SK-N-MC (cell line): ENCODE results near the gene SOBP.

Experiments used
- DNase-seq: peaks from one replicate; pipeline ENCODE4 v3.0.0-alpha.2; 2011; ENCODE audit warnings: low read depth, low spot score
- H3K27ac ChIP-seq: fragments of 200-600 bp; sonication (generic); 2 replicates; pipeline ENCODE4 v1.5.1; 2016; ENCODE audit warnings: mixed run types
- H3K36me3 ChIP-seq: fragments of 200-600 bp; sonication (generic); 2 replicates; pipeline ENCODE4 v1.6.1; 2017; ENCODE audit warnings: antibody characterized with exemption, low read length, mixed read lengths; ENCODE audit not compliant: insufficient read depth
- H3K4me3 ChIP-seq: fragments of 200-600 bp; sonication (generic); 2 replicates; pipeline ENCODE4 v1.5.1; 2016
- H3K9ac ChIP-seq: fragments of 200-600 bp; sonication (generic); 2 replicates; pipeline ENCODE4 v1.8.0; 2017; ENCODE audit warnings: mixed run types, mixed read lengths; ENCODE audit not compliant: insufficient read length
- H3K9me3 ChIP-seq: fragments of 200-600 bp; sonication (generic); 2 replicates; pipeline ENCODE4 v1.6.1; 2017; ENCODE audit warnings: low read depth, mild to moderate bottlenecking, antibody characterized with exemption, low read length, moderate library complexity, mixed read lengths
- EZH2 ChIP-seq: fragments of 200-600 bp; sonication (generic); IDR thresholded peaks from one replicate; pipeline ENCODE4 v1.6.1; 2017; ENCODE audit warnings: antibody characterized with exemption
- FOXP2 ChIP-seq: optimal IDR thresholded peaks from 2 replicates; pipeline ENCODE3; 2011; ENCODE audit warnings: mild to moderate bottlenecking, moderate library complexity; ENCODE audit not compliant: insufficient read depth; ENCODE audit errors: extremely low read length, control extremely low read depth
- POLR2AphosphoS5 ChIP-seq: IDR thresholded peaks from 2 replicates; pipeline ENCODE4 v1.6.1; 2012; ENCODE audit warnings: mild to moderate bottlenecking, low read depth, low read length, borderline replicate concordance

The SOBP gene

DNA sequence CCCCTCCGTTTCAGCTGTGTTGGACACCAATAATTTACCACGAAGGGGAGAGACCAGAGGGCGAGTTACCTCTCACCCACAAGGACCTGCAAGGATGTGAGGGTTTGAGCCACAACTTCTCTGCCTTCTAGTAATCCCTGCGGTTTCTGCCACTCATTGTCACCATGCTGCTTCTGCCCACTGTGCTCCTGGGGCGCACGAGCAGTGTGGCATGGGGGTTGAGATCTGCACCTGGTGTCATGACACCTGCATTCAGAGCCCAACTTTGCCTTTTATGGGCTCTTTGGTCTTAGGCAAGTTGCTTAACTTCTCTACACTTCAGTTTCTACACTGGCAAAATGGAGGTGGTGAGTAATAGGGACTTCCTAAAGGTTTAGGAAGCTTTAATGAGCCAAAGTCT, 84.9 kb downstream of the SOBP start:
- Histone ChIP-seq H3K9ac (no peak overlapping the region), H3K4me3 (no peak overlapping the region), H3K9me3 (no peaks in the 10 kb centered on the region), H3K36me3 (no peaks in the 10 kb centered on the region), H3K27ac (no peak overlapping the region)
- TF ChIP-seq POLR2AphosphoS5 (no peak), FOXP2 (no peak)
- DNase-seq, result no peak

DNA sequence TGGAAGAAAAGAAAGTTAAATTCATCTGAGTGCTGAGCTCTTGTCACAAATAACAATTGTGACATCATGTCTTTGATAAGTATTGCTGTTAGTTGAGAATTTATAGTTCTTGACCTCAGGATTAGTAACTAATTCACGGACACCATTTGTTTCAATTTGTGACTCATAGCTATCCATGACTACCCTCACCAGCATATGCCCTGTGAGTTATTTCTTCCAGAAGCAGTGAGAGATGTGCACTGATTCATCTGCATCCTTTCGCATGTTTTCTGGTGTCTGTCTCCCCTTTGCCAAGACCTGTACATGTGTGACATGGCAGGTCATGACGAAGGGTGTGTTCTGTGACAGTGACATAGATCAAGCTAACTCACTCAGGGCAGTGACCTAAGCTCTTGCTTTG, 86.9 kb downstream of the SOBP start:
- Histone ChIP-seq H3K4me3 (no peak overlapping the region), H3K9ac (no peak overlapping the region), H3K36me3 (no peaks in the 10 kb centered on the region), H3K9me3 (no peaks in the 10 kb centered on the region), H3K27ac (no peak overlapping the region)
- no peak for TF ChIP-seq FOXP2
- no peak for TF ChIP-seq POLR2AphosphoS5
- no peak for TF ChIP-seq EZH2
- no peak for DNase-seq

DNA sequence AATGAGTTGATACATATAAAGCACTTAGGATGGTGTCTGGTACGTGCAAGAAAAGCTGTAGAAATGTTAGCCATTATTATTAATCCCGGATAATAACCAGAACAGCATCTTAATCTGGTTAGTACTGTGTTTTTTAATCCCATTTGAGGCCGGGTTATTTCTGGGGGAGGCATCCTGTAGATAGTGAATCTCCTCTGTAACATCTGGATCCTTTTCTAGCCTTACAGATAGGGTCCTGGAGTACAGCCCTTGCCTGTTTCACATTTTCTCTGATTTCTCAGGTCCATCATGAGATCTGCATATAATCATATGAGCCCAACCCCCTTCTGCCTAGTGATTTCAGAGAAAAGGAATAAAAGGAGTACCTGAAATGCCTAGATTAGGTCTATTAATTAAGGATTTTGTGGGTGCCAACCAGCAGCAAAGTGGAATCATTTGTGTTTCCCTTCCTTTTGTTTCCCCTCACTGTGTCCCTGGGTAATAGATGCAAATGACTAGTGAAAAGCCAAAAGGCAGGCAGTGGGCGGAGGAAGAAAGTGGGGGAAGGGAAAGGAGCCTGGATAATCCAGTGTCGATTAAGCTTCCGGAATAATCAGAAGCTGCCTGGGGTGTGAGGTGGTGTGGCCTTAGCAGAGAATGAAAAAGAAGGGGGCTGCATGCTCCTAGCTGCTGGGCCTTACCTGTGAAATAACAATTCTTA, 88.9 kb downstream of the SOBP start:
- H3K9ac ChIP-seq, result no peak overlapping the region
- no peak overlapping the region for H3K27ac ChIP-seq
- H3K4me3 ChIP-seq, result no peak overlapping the region
- TF ChIP-seq EZH2 (no peak), FOXP2 (no peak), POLR2AphosphoS5 (no peak)
- no peak for DNase-seq
- no peaks in the 10 kb centered on the region for H3K9me3 ChIP-seq
- H3K36me3 ChIP-seq, result no peaks in the 10 kb centered on the region

DNA sequence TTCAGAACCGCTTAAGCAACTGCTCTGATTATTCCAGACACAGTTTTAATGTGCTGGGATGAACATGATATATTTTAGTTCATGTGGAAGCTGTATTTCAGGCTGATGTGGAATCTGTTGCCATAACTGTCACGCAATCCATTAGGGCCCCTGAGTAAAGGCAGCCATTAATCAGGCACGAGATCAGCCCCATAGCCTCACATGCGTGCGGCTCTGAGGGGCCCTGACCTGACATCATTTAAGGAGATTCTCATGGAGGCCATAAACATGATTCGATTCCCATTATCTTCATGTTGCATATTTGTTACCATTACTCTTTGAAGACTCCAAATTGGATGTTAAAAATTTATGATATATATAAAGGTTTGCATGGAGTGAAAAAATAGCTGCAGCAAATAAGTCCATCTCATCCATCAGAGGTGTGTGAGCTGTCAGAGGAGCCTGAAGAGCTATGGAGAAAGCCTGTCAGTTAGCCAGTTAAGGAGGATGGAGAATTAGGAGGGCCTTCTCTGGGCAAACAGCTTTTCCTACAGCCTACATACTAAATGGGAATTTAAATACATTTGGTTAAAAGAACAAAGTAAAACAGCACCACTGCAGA, 89.6 kb downstream of the SOBP start:
- no peak for TF ChIP-seq POLR2AphosphoS5
- no peak for TF ChIP-seq FOXP2
- no peak for TF ChIP-seq EZH2
- H3K9me3 ChIP-seq, result no peaks in the 10 kb centered on the region
- no peak for DNase-seq
- H3K36me3 ChIP-seq, result no peaks in the 10 kb centered on the region
- no peak overlapping the region for H3K27ac ChIP-seq
- no peak overlapping the region for H3K9ac ChIP-seq
- no peak overlapping the region for H3K4me3 ChIP-seq

DNA sequence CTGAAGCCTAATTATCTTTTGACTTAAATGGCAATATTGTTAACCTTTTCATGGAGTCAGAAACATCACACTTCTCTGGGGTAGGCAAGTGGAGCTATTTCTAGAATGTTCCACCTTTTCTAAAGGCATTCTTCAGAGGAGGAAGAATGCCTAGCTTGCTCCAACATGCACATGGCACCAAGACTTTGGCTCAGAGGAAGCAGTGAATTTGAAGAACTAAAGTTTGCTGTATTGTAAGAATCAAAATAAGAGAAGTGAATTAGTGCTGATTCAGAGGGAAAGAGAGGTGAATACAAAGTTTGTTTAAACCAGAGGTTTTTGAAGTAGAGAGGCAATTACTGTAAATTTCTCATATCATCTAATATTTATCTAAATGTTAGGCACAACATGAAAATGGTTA, 92.2 kb downstream of the SOBP start:
- Histone ChIP-seq H3K9me3 (no peaks in the 10 kb centered on the region), H3K9ac (no peak overlapping the region), H3K27ac (no peak overlapping the region), H3K4me3 (no peak overlapping the region), H3K36me3 (no peaks in the 10 kb centered on the region)
- DNase-seq, result no peak
- TF ChIP-seq POLR2AphosphoS5 (no peak), FOXP2 (no peak), EZH2 (no peak)

DNA sequence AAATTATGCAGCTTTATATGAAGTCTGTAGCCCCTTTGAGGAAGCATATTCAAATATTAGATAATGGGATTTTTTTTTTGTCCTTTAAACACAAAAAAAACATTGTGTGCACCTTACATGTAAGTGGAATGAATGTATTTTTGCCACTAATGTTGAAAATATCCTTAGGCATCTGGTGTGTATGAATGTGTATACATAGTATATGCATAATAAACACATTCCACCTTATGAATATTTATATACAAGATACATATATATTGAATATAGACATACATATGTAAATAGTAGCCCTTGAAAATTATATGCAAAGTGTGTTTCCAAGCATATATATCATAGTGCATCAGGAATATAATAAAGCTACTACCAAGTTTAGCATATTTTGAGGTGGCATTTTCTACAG, 94.8 kb downstream of the SOBP start:
- no peak overlapping the region for H3K9ac ChIP-seq
- H3K27ac ChIP-seq, result peak overlapping the region; percentile 66; the same call in 1 of the 2 replicates
- no peaks in the 10 kb centered on the region for H3K9me3 ChIP-seq
- TF ChIP-seq POLR2AphosphoS5 (no peak), FOXP2 (peak; percentile 33)
- no peak for DNase-seq
- no peaks in the 10 kb centered on the region for H3K36me3 ChIP-seq
- H3K4me3 ChIP-seq, result 0 out of 2 replicates have a peak overlapping the region, but pooled peaks have one; percentile 25

DNA sequence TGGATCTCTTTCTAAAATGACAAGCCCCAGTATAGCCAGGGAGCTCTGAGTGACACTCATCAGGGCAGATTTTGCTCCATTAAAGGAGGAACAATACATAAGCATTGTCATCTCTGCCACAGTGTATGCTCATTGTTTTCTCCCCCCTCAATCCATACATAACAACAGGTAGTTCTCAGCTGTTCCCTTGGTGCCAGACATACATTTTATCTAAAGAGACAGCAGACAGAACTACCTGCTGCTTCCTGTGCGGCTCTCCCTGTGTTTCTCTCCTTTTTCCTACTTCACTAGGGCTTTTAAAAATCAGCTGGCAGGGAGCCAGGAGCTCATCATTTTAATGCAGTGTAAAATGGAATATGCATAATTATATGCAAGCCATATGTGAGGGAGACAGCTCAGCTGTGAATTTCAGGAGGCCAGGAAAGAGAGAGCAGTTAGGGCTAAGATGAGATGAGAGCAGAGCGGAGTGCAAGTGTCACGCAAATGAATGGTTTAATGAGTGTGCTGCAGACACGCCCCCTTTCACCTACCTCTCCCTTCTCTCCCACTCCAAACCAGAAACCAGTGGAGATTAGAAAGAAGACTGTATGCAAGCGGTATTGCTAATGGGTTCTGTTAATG, 96.0 kb downstream of the SOBP start:
- TF ChIP-seq FOXP2 (peak; percentile 75), EZH2 (no peak), POLR2AphosphoS5 (peak; percentile 49; the same call in 1 of the 2 replicates)
- DNase-seq, result peak; percentile 83
- Histone ChIP-seq H3K27ac (peak overlapping the region; percentile 67; the same call in 1 of the 2 replicates), H3K9ac (no peak overlapping the region), H3K9me3 (no peaks in the 10 kb centered on the region), H3K4me3 (peak overlapping the region; percentile 48), H3K36me3 (no peaks in the 10 kb centered on the region)

DNA sequence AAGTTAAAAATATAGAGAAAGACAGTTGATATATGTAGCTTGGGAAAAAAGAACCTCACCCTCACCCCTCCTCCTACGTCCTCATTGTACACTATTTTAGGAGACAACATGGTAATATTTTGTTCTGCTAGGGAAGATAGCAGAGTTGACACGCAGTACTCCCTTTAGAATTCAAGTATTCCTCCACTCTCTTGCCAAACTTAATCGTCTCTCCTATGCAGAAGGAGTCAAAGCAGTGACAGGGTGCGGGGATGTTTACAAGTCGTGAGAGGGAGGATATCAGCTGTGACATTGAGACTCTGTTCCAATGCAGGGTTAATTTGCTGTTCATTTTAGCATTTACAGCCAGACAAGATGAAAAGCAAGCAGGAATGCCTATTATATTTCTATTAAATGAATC, 97.5 kb downstream of the SOBP start:
- TF ChIP-seq POLR2AphosphoS5 (no peak), FOXP2 (no peak), EZH2 (no peak)
- no peaks in the 10 kb centered on the region for H3K9me3 ChIP-seq
- no peak overlapping the region for H3K9ac ChIP-seq
- H3K36me3 ChIP-seq, result no peaks in the 10 kb centered on the region
- H3K4me3 ChIP-seq, result no peak overlapping the region
- DNase-seq, result no peak
- H3K27ac ChIP-seq, result peak overlapping the region; percentile 65
